Caco-2 (cell line): ENCODE measurements around the gene NRXN3. TPM values are rescaled to one million over a fixed set of nuclear protein-coding genes. Genes with fewer than 3 reads are reported as not detected.

Experiments
- BruUV-seq: library from RNA; stranded (reverse); fragments of 400-500 nt; replicated peaks from 2 replicates; lab custom pipeline; 2021; lab: Mats Ljungman, UMichigan
- CTCF ChIA-PET: fragments of 300-600 bp; sonication (Branson Sonifier 250); formaldehyde crosslinking; loops from one replicate; lab custom pipeline; 2022; ENCODE audit warnings: antibody characterized with exemption; lab: Charles Lee
- POLR2A ChIA-PET: fragments of 300-600 bp; sonication (Branson Sonifier 250); formaldehyde crosslinking; loops from one replicate; lab custom pipeline; 2022; ENCODE audit warnings: antibody characterized with exemption; lab: Charles Lee
- DNase-seq, 2 experiments: peaks; one replicate each; pipeline versions ENCODE4 v3.0.0 to v3.0.0-alpha.2; 2020 to 2022
- H3K27me3 ChIP-seq: replicated peaks from 2 replicates; pipeline ENCODE4 v1.6.0; 2011; ENCODE audit warnings: low read length; ENCODE audit not compliant: control insufficient read depth, insufficient read depth
- H3K36me3 ChIP-seq: 2 replicates; pipeline ENCODE4 v1.5.1; 2011; ENCODE audit warnings: low read length; ENCODE audit not compliant: control insufficient read depth, insufficient read depth
- H3K4me1 ChIP-seq: fragments of 250-450 bp; sonication (Bioruptor Pico); 2 replicates; pipeline ENCODE4 v1.5.1; 2020; ENCODE audit warnings: mild to moderate bottlenecking
- H3K4me3 ChIP-seq: 2 replicates; pipeline ENCODE4 v1.5.1; 2011; ENCODE audit warnings: low read depth, mild to moderate bottlenecking, control low read depth, low read length
- H3K9me3 ChIP-seq: fragments of 250-450 bp; sonication (Bioruptor Pico); 2 replicates; pipeline ENCODE4 v1.5.1; 2020; ENCODE audit warnings: mild to moderate bottlenecking, moderate library complexity
- H3K27ac Mint-ChIP-seq: one replicate; pipeline ENCODE4 v1.8.0; 2022; ENCODE audit warnings: mixed read lengths; ENCODE audit not compliant: unreplicated experiment
- H3K27me3 Mint-ChIP-seq: one replicate; pipeline ENCODE4 v1.8.0; 2022; ENCODE audit warnings: mixed read lengths; ENCODE audit not compliant: insufficient read depth, unreplicated experiment
- H3K36me3 Mint-ChIP-seq: one replicate; pipeline ENCODE4 v1.8.0; 2022; ENCODE audit warnings: mild to moderate bottlenecking, mixed read lengths; ENCODE audit not compliant: insufficient read depth, unreplicated experiment
- H3K4me1 Mint-ChIP-seq: one replicate; pipeline ENCODE4 v1.8.0; 2022; ENCODE audit warnings: low read depth, mixed read lengths; ENCODE audit not compliant: unreplicated experiment
- H3K4me3 Mint-ChIP-seq: one replicate; pipeline ENCODE4 v1.8.0; 2022; ENCODE audit warnings: mild to moderate bottlenecking, moderate library complexity, mixed read lengths; ENCODE audit not compliant: unreplicated experiment
- H3K9me3 Mint-ChIP-seq: one replicate; pipeline ENCODE4 v1.8.0; 2022; ENCODE audit warnings: mixed read lengths; ENCODE audit not compliant: unreplicated experiment
- intact Hi-C: fragments of 100-400 bp; cut with micrococcal nuclease; formaldehyde crosslinking; loops from one replicate; pipeline ENCODE4 v1.10.0; 2022; ENCODE audit not compliant: unreplicated experiment
- total RNA-seq: library from RNA; stranded (reverse); gene quantifications from 2 replicates; pipeline ENCODE4 v1.2.3, GENCODE V29; 2022
- TF ChIP-seq, protein P1 (sequence below), 2 experiments: fragments of 200-600 bp in 1 of 2; IDR thresholded peaks; 1 replicate in 1 of 2; 2 replicates in 1 of 2; pipeline versions ENCODE4 v1.5.1 to v1.8.0; 2011 to 2022; ENCODE audit warnings: antibody characterized with exemption in 1 of 2, control low read depth in 1 of 2, inconsistent platforms in 1 of 2, low read depth in 1 of 2, low read length in 1 of 2, mild to moderate bottlenecking in 1 of 2, moderate library complexity in 1 of 2; ENCODE audit not compliant: insufficient read depth in 1 of 2, severe bottlenecking in 1 of 2, unreplicated experiment in 1 of 2

NRXN3 gene
- total RNA-seq, 1 experiment from 2014 or later, result 12.4 TPM

DNA sequence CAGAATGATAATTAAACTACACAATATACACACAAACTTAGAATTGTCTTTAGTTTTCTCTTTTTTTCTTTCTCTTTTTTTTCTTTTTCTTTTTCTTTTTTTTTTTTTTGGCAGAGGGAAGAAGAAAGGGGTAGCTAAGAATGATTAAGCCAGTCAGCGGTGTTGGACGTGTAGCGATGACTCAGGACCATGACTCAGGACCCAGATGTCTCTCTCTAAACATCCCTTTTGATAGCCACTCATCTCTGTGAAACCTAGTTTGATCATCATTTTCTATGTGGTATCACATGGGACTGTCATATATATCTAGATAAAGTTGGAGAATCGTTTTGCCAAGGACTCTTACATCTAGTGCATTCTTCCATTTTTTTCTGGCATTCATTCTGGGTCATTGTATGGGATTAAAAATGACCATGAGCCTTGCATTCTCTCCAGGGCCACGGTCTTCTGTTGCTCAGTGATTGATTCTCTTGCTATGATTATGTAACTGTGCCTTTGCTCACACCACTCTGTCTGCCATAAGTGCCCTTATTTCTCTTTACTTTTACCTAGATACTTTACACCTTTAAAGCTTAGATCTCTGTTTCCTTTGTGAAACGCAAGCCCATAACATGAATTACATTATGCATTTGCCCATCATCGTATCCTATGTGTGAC, 26.6 kb upstream of the NRXN3 start:
- TF ChIP-seq, protein P1, sequence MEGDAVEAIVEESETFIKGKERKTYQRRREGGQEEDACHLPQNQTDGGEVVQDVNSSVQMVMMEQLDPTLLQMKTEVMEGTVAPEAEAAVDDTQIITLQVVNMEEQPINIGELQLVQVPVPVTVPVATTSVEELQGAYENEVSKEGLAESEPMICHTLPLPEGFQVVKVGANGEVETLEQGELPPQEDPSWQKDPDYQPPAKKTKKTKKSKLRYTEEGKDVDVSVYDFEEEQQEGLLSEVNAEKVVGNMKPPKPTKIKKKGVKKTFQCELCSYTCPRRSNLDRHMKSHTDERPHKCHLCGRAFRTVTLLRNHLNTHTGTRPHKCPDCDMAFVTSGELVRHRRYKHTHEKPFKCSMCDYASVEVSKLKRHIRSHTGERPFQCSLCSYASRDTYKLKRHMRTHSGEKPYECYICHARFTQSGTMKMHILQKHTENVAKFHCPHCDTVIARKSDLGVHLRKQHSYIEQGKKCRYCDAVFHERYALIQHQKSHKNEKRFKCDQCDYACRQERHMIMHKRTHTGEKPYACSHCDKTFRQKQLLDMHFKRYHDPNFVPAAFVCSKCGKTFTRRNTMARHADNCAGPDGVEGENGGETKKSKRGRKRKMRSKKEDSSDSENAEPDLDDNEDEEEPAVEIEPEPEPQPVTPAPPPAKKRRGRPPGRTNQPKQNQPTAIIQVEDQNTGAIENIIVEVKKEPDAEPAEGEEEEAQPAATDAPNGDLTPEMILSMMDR (IDR thresholded peaks at IDR 0.05; ENCODE audit: insufficient read depth in 1 of 2, low read depth in 1 of 2, low read length in 1 of 2, severe bottlenecking in 1 of 2, unreplicated experiment in 1 of 2), result no peak
- intact Hi-C loops, result no loop called here
- H3K27ac Mint-ChIP-seq, result no peak overlapping the region
- no peaks in the 10 kb centered on the region for H3K4me1 Mint-ChIP-seq
- Histone ChIP-seq H3K36me3 (no peaks in the 10 kb centered on the region), H3K9me3 (no peaks in the 10 kb centered on the region), H3K27me3 (no peaks in the 10 kb centered on the region), H3K4me1 (no peaks in the 10 kb centered on the region), H3K4me3 (no peak overlapping the region)
- H3K27me3 Mint-ChIP-seq, result peaks cover 16% of the 10 kb centered on the region
- no TSS peak for BruUV-seq
- H3K36me3 Mint-ChIP-seq, result no peaks in the 10 kb centered on the region
- DNase-seq, result no peak
- no peak overlapping the region for H3K4me3 Mint-ChIP-seq
- H3K9me3 Mint-ChIP-seq, result no peaks in the 10 kb centered on the region
- POLR2A ChIA-PET, result no interaction called here
- CTCF ChIA-PET, result no interaction called here

DNA sequence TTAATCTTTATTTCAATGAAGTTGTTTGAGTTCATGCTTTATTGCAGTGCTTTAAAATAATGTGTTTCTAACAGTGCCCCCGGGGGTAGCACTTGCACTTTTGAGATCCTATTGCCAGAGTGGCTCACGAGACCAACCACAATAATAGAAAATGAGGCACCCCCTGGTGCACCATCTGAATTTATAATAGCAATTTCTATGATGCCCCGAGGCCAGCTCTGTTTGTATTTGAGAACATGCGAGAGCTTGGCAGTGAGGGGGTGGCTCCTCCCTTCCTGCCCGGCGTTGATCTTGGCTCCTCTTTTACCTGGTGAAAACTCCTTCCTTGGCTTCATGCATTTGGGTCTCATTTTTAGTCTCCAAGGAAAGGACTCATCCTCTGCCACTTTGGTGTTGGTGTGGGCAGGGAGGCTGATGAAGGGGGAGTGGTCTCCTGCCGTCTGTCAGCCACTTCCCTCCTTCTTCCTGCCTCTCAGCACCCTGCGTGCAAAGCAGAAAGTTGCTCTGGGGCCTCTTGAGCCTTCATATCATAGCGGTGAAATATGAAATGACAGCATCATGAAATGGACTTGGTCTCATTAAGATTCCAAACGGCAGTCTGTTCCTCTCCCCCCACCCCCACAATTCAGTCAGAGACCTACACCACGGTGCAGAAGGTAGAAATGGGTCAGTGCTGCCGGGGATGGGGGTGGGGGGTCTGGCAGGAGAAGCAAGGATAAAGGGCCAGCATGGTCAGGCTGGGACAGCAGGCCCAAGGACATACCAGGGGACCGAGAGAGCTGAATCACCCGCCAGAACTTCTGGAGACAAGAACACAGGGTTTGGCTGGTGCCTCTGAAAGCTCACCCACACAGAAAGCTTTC, 17.7 kb upstream of the NRXN3 start:
- Histone ChIP-seq H3K36me3 (no peaks in the 10 kb centered on the region), H3K27me3 (no peaks in the 10 kb centered on the region; the same call in 1 of the 2 replicates), H3K4me3 (no peak overlapping the region), H3K9me3 (no peaks in the 10 kb centered on the region), H3K4me1 (no peaks in the 10 kb centered on the region)
- intact Hi-C loops, result loop anchor here (5.0 to 10.0 kb wide), 2 partner anchors 128 to 290 kb away; no protein-coding TSS in a partner anchor
- no TSS peak for BruUV-seq
- Mint-ChIP-seq H3K27ac (no peak overlapping the region), H3K4me3 (no peak overlapping the region), H3K36me3 (no peaks in the 10 kb centered on the region), H3K27me3 (peaks cover 14% of the 10 kb centered on the region), H3K4me1 (no peaks in the 10 kb centered on the region), H3K9me3 (no peaks in the 10 kb centered on the region)
- TF ChIP-seq, protein P1 (IDR thresholded peaks at IDR 0.05; ENCODE audit: insufficient read depth in 1 of 2, low read depth in 1 of 2, low read length in 1 of 2, severe bottlenecking in 1 of 2, unreplicated experiment in 1 of 2), result no peak
- ChIA-PET POLR2A (no interaction called here), CTCF (no interaction called here)
- DNase-seq, result no peak

DNA sequence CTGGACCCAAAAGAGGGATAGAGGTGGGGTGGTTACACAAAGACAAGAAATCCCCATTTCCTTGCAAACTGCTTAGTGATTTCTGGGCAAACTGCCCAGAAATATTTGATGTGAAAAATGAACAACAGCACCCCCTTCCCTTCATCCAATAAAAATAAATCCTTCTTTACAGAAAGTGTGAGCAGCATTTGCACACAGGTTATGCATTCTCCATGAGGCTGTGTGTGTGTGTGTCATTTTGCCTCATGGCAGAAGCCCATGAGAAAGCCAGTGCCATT, 17.2 kb upstream of the NRXN3 start:
- H3K4me1 ChIP-seq, result no peaks in the 10 kb centered on the region
- Mint-ChIP-seq H3K9me3 (no peaks in the 10 kb centered on the region), H3K27me3 (peaks cover 14% of the 10 kb centered on the region), H3K27ac (no peak overlapping the region), H3K36me3 (no peaks in the 10 kb centered on the region), H3K4me1 (no peaks in the 10 kb centered on the region), H3K4me3 (no peak overlapping the region)
- no peak overlapping the region for H3K4me3 ChIP-seq
- ChIA-PET CTCF (no interaction called here), POLR2A (no interaction called here)
- intact Hi-C loops, result loop anchor here (5.0 to 10.0 kb wide), 2 partner anchors 128 to 291 kb away; no protein-coding TSS in a partner anchor
- no peak for DNase-seq
- no peaks in the 10 kb centered on the region for H3K9me3 ChIP-seq
- no peaks in the 10 kb centered on the region; the same call in 1 of the 2 replicates for H3K27me3 ChIP-seq
- BruUV-seq, result no TSS peak
- TF ChIP-seq, protein P1 (IDR thresholded peaks at IDR 0.05; ENCODE audit: insufficient read depth in 1 of 2, low read depth in 1 of 2, low read length in 1 of 2, severe bottlenecking in 1 of 2, unreplicated experiment in 1 of 2), result no peak
- H3K36me3 ChIP-seq, result no peaks in the 10 kb centered on the region
